Measurements from ENCODE around the gene SLC22A8. TPM values are rescaled to one million over a fixed set of nuclear protein-coding genes. Genes with fewer than 3 reads are reported as not detected.

SLC22A8 gene
- polyA plus RNA-seq, 3 donors, result not detected

GRCh38 chr11:63022441-63022840 is 6.8 kb upstream of the SLC22A8 start:
- 87% methylated on average over 4 of the region's 6 CpGs for whole genome bisulfite sequencing (ENCODE audit: insufficient coverage)
- no peaks in the 10 kb centered on the region for H3K27me3 ChIP-seq (ENCODE audit: control insufficient read depth in 2 of 2, insufficient read depth in 2 of 2, low read length in 2 of 2)

GRCh38 chr11:63020671-63021291 is 5.1 kb upstream of the SLC22A8 start:
- Histone ChIP-seq H3K4me1 (ENCODE audit: control insufficient read depth in 1 of 2, insufficient read depth in 2 of 2, low read length in 2 of 2) (peaks cover 7 to 8% of the 10 kb centered on the region in 2 donors), H3K9me3 (replicated peaks in 1 of 2; ENCODE audit: control insufficient read depth in 1 of 2, insufficient read depth in 1 of 2, low read length in 2 of 2) (no peaks in the 10 kb centered on the region), H3K36me3 (replicated peaks in 1 of 2; ENCODE audit: control insufficient read depth in 1 of 2, insufficient read depth in 2 of 2, low read length in 2 of 2) (no peaks in the 10 kb centered on the region), H3K27me3 (ENCODE audit: control insufficient read depth in 2 of 2, insufficient read depth in 2 of 2, low read length in 2 of 2) (no peaks in the 10 kb centered on the region), H3K4me2 (replicated peaks; ENCODE audit: extremely low read depth, low read length, poor library complexity, severe bottlenecking) (no peak overlapping the region), H3K27ac (ENCODE audit: low read depth in 1 of 2, low read length in 2 of 2) (no peak overlapping the region), H3K9ac (ENCODE audit: insufficient read depth, low read length, poor library complexity, severe bottlenecking) (no peak overlapping the region), H3K79me2 (ENCODE audit: insufficient read depth, low read length) (no peaks in the 10 kb centered on the region), H4K20me1 (ENCODE audit: insufficient read depth, low read length) (no peaks in the 10 kb centered on the region), H3K4me3 (replicated peaks in 1 of 3; ENCODE audit: low read depth in 2 of 3, low read length in 3 of 3) (no peak overlapping the region), H2AFZ (ENCODE audit: insufficient read depth, low read depth, low read length, poor library complexity, severe bottlenecking) (no peak overlapping the region)
- no peaks in the 10 kb centered on the region for H3K36me3 Mint-ChIP-seq
- 60% methylated on average over 22 of the region's 24 CpGs for WGBS (ENCODE audit: insufficient coverage)
- no peak for DNase-seq
- H3K27ac Mint-ChIP-seq, result no peak overlapping the region
- peaks cover 2 to 14% (median 6%) of the 10 kb centered on the region in 3 donors for H3K27me3 Mint-ChIP-seq (ENCODE audit: low read depth in 3 of 3)
- TF ChIP-seq CTCF (IDR thresholded peaks at IDR 0.05), result no peak
- intact Hi-C loops (cut with micrococcal nuclease), result no loop called here
- peaks cover 0 to 8% (median 1%) of the 10 kb centered on the region in 7 donors for H3K9me3 Mint-ChIP-seq
- peaks cover 9% of the 10 kb centered on the region for H3K4me1 Mint-ChIP-seq
- no peak overlapping the region for H3K4me3 Mint-ChIP-seq

More at GRCh38 chr11:63022441-63022840, 6.8 kb upstream of the SLC22A8 start:
- Mint-ChIP-seq H3K27me3 (ENCODE audit: low read depth in 3 of 3) (peaks cover 2 to 10% (median 6%) of the 10 kb centered on the region in 3 donors), H3K27ac (no peak overlapping the region), H3K4me1 (peaks cover 9% of the 10 kb centered on the region), H3K4me3 (no peak overlapping the region), H3K36me3 (no peaks in the 10 kb centered on the region), H3K9me3 (peaks cover 0 to 8% (median 2%) of the 10 kb centered on the region in 7 donors)
- DNase-seq, result no peak
- no peaks in the 10 kb centered on the region for H4K20me1 ChIP-seq (ENCODE audit: insufficient read depth, low read length)
- no peak overlapping the region for H3K9ac ChIP-seq (ENCODE audit: insufficient read depth, low read length, poor library complexity, severe bottlenecking)
- no peak overlapping the region for H2AFZ ChIP-seq (ENCODE audit: insufficient read depth, low read depth, low read length, poor library complexity, severe bottlenecking)
- no peaks in the 10 kb centered on the region for H3K9me3 ChIP-seq (replicated peaks in 1 of 2; ENCODE audit: control insufficient read depth in 1 of 2, insufficient read depth in 1 of 2, low read length in 2 of 2)
- intact Hi-C loops (cut with micrococcal nuclease), result no loop called here
- no peaks in the 10 kb centered on the region for H3K79me2 ChIP-seq (ENCODE audit: insufficient read depth, low read length)
- no peak for TF ChIP-seq CTCF (IDR thresholded peaks at IDR 0.05)
- H3K4me3 ChIP-seq (replicated peaks in 1 of 3; ENCODE audit: low read depth in 2 of 3, low read length in 3 of 3), result no peak overlapping the region
- no peaks in the 10 kb centered on the region for H3K36me3 ChIP-seq (replicated peaks in 1 of 2; ENCODE audit: control insufficient read depth in 1 of 2, insufficient read depth in 2 of 2, low read length in 2 of 2)
- no peak overlapping the region for H3K4me2 ChIP-seq (replicated peaks; ENCODE audit: extremely low read depth, low read length, poor library complexity, severe bottlenecking)
- H3K4me1 ChIP-seq (ENCODE audit: control insufficient read depth in 1 of 2, insufficient read depth in 2 of 2, low read length in 2 of 2), result peaks cover 7 to 8% of the 10 kb centered on the region in 2 donors
- no peak overlapping the region for H3K27ac ChIP-seq (ENCODE audit: low read depth in 1 of 2, low read length in 2 of 2)

Data from CD14-positive monocyte (primary cell).